Endothelial cell (in vitro differentiated cells): ENCODE data around the gene PLCB1. TPM values are rescaled to one million over a fixed set of nuclear protein-coding genes. Genes with fewer than 3 reads are reported as not detected.

Experiments
- DNase-seq: peaks from one replicate; pipeline ENCODE4 v3.0.0; 2021; ENCODE audit warnings: low spot score
- H3K27ac Mint-ChIP-seq: one replicate; pipeline ENCODE4 v1.8.0; 2021; ENCODE audit warnings: mixed read lengths, inconsistent platforms; ENCODE audit not compliant: unreplicated experiment
- H3K27me3 Mint-ChIP-seq: one replicate; pipeline ENCODE4 v1.8.0; 2021; ENCODE audit warnings: mild to moderate bottlenecking, moderate library complexity, mixed read lengths, inconsistent platforms; ENCODE audit not compliant: unreplicated experiment
- H3K36me3 Mint-ChIP-seq: one replicate; pipeline ENCODE4 v1.8.0; 2021; ENCODE audit warnings: mild to moderate bottlenecking, low read depth, mixed read lengths, inconsistent platforms; ENCODE audit not compliant: unreplicated experiment
- H3K4me1 Mint-ChIP-seq: one replicate; pipeline ENCODE4 v1.8.0; 2021; ENCODE audit warnings: mild to moderate bottlenecking, mixed read lengths, inconsistent platforms; ENCODE audit not compliant: unreplicated experiment
- H3K4me3 Mint-ChIP-seq: one replicate; pipeline ENCODE4 v1.8.0; 2021; ENCODE audit warnings: mild to moderate bottlenecking, mixed read lengths, inconsistent platforms; ENCODE audit not compliant: unreplicated experiment
- H3K9me3 Mint-ChIP-seq: one replicate; pipeline ENCODE4 v1.8.0; 2021; ENCODE audit warnings: mixed read lengths, inconsistent platforms; ENCODE audit not compliant: unreplicated experiment
- total RNA-seq: library from RNA; stranded (reverse); fragmentation: NEBNext Ultra II Directional; extraction: Animal tissue kit (Norgen Biotek cat#: 25700); gene quantifications from one replicate; pipeline ENCODE4 v1.2.1, GENCODE V29; 2021; ENCODE audit not compliant: unreplicated experiment
- TF ChIP-seq, protein P1 (sequence below): fragments of 200-600 bp; sonication (generic); IDR thresholded peaks from one replicate; pipeline ENCODE4 v1.5.0; 2021; ENCODE audit warnings: antibody characterized with exemption; ENCODE audit not compliant: unreplicated experiment

Gene PLCB1
- total RNA-seq, 1 donor from 2014 or later: 8.1 TPM

DNA sequence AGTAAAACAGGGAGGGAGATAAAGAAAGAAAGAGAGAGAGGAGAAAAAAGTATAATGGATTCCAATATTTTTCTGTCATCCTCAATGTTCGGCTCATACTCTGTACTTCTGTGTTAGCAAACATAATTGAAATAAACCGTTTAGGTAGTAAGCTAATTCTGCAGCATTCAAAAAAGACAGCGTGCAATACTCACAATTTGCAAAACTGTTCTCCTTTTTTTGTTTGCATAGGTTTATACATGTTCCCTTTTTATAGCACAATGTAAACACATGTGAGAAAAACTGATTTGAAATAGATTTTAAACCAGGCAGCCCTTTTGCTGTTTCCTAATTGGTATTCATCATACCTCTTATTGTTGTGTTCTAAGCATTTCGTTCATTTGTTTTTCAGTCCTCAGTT is 188.9 kb downstream of the PLCB1 start:
- no peaks in the 10 kb centered on the region for H3K4me1 Mint-ChIP-seq
- no peak overlapping the region for H3K27ac Mint-ChIP-seq
- no peaks in the 10 kb centered on the region for H3K36me3 Mint-ChIP-seq
- H3K27me3 Mint-ChIP-seq: peaks cover 3% of the 10 kb centered on the region
- H3K9me3 Mint-ChIP-seq: no peaks in the 10 kb centered on the region
- no peak for DNase-seq
- TF ChIP-seq, protein P1, sequence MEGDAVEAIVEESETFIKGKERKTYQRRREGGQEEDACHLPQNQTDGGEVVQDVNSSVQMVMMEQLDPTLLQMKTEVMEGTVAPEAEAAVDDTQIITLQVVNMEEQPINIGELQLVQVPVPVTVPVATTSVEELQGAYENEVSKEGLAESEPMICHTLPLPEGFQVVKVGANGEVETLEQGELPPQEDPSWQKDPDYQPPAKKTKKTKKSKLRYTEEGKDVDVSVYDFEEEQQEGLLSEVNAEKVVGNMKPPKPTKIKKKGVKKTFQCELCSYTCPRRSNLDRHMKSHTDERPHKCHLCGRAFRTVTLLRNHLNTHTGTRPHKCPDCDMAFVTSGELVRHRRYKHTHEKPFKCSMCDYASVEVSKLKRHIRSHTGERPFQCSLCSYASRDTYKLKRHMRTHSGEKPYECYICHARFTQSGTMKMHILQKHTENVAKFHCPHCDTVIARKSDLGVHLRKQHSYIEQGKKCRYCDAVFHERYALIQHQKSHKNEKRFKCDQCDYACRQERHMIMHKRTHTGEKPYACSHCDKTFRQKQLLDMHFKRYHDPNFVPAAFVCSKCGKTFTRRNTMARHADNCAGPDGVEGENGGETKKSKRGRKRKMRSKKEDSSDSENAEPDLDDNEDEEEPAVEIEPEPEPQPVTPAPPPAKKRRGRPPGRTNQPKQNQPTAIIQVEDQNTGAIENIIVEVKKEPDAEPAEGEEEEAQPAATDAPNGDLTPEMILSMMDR: no peak
- no peak overlapping the region for H3K4me3 Mint-ChIP-seq

DNA sequence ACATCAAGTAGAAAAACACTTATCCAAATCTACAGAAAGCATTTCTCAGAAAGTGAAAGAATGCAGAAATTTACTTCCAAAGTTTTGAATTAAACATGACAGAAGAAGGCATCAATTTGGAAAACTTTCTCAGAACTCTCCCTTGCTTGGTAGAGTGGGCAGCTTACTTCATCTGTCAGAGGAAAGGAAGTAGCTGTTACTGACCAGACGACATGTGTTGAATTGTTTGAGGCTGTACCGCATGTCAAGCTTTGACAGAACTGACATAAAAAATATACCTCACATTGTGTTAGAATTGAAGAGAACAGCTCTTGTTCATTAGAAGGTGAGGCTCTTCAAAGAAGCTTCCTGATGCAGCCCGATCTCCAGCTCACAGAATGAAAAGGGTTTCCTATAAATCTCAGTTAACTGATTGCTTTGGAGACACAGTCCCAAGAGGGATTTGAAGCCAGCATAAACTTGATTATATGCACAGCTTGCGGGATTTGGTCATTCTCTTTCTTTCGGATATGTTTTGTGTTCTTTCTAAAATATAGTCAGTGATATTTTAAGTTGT is 190.7 kb downstream of the PLCB1 start:
- Mint-ChIP-seq H3K36me3 (no peaks in the 10 kb centered on the region), H3K27ac (no peak overlapping the region), H3K4me1 (no peaks in the 10 kb centered on the region), H3K9me3 (no peaks in the 10 kb centered on the region), H3K4me3 (no peak overlapping the region), H3K27me3 (peaks cover 1% of the 10 kb centered on the region)
- DNase-seq: no peak
- TF ChIP-seq, protein P1: no peak

DNA sequence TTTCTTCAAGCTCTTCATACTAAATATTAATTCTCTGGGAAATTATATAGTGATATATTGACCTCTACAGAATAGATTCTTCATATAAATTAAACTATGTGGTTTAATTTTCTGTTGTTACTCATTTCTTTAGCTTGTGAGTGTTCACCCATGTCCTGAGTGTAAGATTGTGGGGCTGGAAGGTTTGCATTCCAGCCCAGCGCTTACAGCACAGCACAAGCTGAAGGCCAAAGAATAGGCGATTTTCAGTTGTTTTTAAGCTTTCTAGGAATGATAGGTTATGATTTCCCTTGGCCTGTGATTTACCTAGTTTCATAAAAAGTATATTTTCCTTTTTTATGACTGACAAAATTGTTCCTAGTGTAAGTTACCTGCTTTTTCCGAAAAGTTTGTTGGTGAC is 194.1 kb downstream of the PLCB1 start:
- Mint-ChIP-seq H3K27ac (no peak overlapping the region), H3K27me3 (no peaks in the 10 kb centered on the region), H3K4me1 (no peaks in the 10 kb centered on the region), H3K9me3 (no peaks in the 10 kb centered on the region), H3K4me3 (no peak overlapping the region), H3K36me3 (no peaks in the 10 kb centered on the region)
- DNase-seq: no peak
- TF ChIP-seq, protein P1: no peak

DNA sequence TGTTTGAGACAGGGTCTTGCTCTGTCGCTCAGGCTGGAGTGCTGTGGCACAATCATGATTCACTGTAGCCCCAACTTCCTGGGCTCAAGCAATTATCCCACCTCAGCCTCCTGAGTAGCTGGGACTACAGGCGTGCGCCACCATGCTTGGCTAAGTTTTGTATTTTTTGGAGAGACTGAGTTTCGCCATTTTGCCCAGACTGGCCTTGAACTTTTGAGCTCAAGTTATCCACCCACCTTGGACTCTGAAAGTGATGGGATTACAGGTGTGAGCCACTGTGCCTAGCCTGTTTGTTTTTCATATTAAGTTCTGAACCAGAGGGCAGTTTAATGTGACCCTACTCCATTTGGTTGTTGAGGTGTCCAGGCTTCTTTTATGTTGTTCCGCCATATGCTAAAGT is 194.8 kb downstream of the PLCB1 start:
- DNase-seq: no peak
- Mint-ChIP-seq H3K9me3 (no peaks in the 10 kb centered on the region), H3K27ac (no peak overlapping the region), H3K27me3 (no peaks in the 10 kb centered on the region), H3K4me3 (no peak overlapping the region), H3K4me1 (no peaks in the 10 kb centered on the region), H3K36me3 (no peaks in the 10 kb centered on the region)
- TF ChIP-seq, protein P1: no peak

DNA sequence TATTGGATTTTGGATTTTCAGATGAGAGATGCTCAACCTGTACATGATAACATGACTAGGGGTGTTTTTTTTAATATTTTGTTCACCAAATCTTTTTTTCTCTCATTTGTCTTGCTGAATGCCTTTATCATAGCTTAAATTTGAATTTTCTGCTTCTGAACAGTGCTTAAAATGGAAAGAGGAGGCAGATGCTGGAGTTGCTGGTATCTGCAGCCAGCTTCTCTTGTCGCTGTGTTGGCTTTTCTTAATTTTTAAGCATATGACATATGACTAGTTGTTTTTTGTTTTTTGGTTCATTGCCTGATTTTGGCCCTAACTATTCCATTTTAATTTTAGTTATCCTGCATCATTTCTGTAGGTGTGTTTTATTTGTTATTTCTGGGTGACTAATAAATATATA is 196.1 kb downstream of the PLCB1 start:
- TF ChIP-seq, protein P1: no peak
- no peaks in the 10 kb centered on the region for H3K36me3 Mint-ChIP-seq
- no peaks in the 10 kb centered on the region for H3K9me3 Mint-ChIP-seq
- H3K4me1 Mint-ChIP-seq: no peaks in the 10 kb centered on the region
- no peaks in the 10 kb centered on the region for H3K27me3 Mint-ChIP-seq
- no peak overlapping the region for H3K4me3 Mint-ChIP-seq
- DNase-seq: no peak
- H3K27ac Mint-ChIP-seq: no peak overlapping the region
